Choroid plexus epithelial cell (primary cell): ENCODE measurements around the gene FAM32A.

ENCODE experiments used
- DNase-seq: peaks from one replicate; pipeline ENCODE4 v3.0.0-alpha.2; 2010; ENCODE audit warnings: low read depth
- H3K4me3 ChIP-seq: 2 replicates; pipeline ENCODE4 v1.5.1; 2011; ENCODE audit warnings: low read depth, mild to moderate bottlenecking, control low read depth, low read length, moderate library complexity
- TF ChIP-seq, protein P1 (sequence below): conservative IDR thresholded peaks from 2 replicates; pipeline ENCODE4 v1.5.1; 2011; ENCODE audit warnings: low read depth, mild to moderate bottlenecking, control low read depth, inconsistent platforms, low read length, moderate library complexity

The FAM32A gene

DNA sequence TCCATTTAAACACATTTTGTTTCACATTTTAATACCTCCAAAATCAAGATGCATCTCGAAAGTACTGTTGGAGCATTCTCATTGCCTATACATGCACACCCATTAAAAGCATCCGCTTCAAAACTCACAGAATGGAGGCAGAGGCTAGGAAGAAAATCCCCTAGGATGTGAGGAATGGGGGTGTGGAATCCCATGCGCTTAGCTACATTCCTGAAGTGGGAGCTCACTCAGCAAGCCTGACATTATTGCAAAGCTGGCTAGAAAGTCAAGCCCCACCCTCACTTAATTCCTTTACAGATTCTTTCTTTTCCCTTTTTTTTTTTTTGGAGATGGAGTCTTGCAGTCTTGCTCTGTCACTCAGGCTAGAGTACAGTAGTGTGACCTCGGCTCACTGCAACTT is 4.6 kb upstream of the FAM32A start:
- H3K4me3 ChIP-seq: no peak overlapping the region
- TF ChIP-seq, protein P1, sequence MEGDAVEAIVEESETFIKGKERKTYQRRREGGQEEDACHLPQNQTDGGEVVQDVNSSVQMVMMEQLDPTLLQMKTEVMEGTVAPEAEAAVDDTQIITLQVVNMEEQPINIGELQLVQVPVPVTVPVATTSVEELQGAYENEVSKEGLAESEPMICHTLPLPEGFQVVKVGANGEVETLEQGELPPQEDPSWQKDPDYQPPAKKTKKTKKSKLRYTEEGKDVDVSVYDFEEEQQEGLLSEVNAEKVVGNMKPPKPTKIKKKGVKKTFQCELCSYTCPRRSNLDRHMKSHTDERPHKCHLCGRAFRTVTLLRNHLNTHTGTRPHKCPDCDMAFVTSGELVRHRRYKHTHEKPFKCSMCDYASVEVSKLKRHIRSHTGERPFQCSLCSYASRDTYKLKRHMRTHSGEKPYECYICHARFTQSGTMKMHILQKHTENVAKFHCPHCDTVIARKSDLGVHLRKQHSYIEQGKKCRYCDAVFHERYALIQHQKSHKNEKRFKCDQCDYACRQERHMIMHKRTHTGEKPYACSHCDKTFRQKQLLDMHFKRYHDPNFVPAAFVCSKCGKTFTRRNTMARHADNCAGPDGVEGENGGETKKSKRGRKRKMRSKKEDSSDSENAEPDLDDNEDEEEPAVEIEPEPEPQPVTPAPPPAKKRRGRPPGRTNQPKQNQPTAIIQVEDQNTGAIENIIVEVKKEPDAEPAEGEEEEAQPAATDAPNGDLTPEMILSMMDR: no peak
- DNase-seq: peak; percentile 72

- DNase-seq: no peak
- TF ChIP-seq, protein P1: no peak
- H3K4me3 ChIP-seq: peak overlapping the region; percentile 99
These were observed 516 bp upstream of the FAM32A start for GRCh38 chr19:16184665-16185122.

DNA sequence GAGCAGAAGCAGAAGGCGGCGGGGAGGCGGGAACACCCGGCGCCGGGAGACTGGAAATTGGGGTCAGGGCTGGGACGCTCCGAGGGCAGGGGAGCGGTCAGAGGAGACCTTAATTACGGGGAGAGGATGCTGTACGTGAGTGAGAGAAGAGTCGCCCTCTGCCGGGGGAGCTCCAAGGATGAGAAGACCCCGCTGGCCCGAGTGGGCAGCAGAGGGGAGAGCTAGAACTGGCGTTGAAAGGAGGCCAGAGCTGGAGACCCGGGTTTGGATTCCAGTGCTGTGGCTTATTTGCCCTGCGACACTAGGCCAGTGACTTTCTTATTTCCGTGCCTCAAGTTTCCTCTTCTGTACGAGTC is 536 bp downstream of the FAM32A start:
- TF ChIP-seq, protein P1: peak; percentile 62
- DNase-seq: peak; percentile 48
- H3K4me3 ChIP-seq: peak overlapping the region; percentile 99

GRCh38 chr19:16188521-16188920 is 3.3 kb downstream of the FAM32A start:
- no peak overlapping the region for H3K4me3 ChIP-seq
- DNase-seq: no peak
- TF ChIP-seq, protein P1: no peak

DNA sequence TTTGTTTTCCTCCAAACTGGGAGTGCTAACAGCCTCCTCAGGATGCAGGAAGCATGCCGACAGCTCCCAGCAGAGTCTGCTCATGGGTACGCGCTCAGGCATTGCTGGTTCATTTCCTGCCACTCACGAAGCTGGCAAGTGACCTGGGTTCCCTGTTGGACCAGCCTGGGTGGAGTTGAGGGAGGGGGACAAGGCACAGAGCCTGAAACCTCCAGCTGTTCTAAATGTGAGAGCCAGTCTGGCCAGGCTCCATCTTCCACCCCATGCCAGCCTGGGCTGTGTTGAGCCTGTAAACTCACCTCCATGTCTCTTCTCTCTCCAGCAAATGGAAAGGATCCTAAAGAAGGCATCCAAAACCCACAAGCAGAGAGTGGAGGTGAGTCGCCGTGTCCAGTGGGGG is 5.0 kb downstream of the FAM32A start:
- no peak for DNase-seq
- TF ChIP-seq, protein P1: no peak
- no peak overlapping the region for H3K4me3 ChIP-seq

- no peak for DNase-seq
- no peak overlapping the region for H3K4me3 ChIP-seq
- TF ChIP-seq, protein P1: no peak
These were observed 5.5 kb downstream of the FAM32A start for GRCh38 chr19:16190736-16191135.

DNA sequence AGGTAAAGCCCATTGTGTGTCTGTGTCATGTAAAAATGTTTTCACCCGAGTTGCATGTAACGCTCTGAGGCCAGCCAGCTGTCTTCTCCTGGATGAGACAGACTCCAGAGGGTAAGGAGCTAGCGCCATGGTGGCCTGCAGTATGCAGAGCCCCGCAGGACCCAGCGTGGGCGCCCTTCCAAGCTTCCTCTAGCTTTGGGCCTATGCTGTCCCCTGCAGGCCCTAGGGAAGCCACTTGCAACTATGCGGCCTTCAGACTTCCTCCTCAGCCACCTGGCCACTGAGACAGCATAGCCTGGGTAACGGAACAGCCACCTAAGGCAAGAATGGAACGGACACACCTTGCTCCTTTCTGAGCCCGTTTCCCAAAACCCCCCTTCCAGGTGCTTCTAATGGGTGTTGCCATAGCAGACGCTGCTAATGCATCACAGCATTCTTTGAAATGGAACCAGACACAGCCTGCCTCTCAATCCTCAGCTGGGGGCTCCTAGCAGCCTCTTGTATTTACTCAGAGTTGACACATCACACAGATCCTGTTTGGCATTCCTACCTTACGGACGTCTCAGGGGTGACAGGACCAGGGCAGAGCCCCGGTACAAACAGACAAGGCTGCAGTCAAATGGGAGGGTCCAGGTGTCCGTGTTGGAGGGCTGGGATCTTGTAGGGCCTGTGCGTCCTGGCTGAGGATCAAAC is 6.2 kb downstream of the FAM32A start:
- no peak for DNase-seq
- TF ChIP-seq, protein P1: no peak
- no peak overlapping the region for H3K4me3 ChIP-seq
